GM10266 (cell line): ENCODE results near the gene CACNA2D1.

Experiments used
- DNase-seq: peaks from one replicate; pipeline ENCODE4 v3.0.0; 2012; ENCODE audit errors: extremely low spot score
- CTCF ChIP-seq: IDR thresholded peaks from 2 replicates; pipeline ENCODE4 v1.5.1; 2012; ENCODE audit warnings: mild to moderate bottlenecking, low read depth; ENCODE audit not compliant: control insufficient read depth, insufficient read depth; ENCODE audit errors: missing control alignments

The CACNA2D1 gene

GRCh38 chr7:82210416-82211184, 233.0 kb downstream of the CACNA2D1 start:
- DNase-seq: no peak
- TF ChIP-seq CTCF: no peak

GRCh38 chr7:82209179-82209747, 234.3 kb downstream of the CACNA2D1 start:
- no peak for DNase-seq
- TF ChIP-seq CTCF: no peak

GRCh38 chr7:82204694-82205093, 238.9 kb downstream of the CACNA2D1 start:
- no peak for TF ChIP-seq CTCF

GRCh38 chr7:82202965-82203364, 240.6 kb downstream of the CACNA2D1 start:
- TF ChIP-seq CTCF: no peak
- no peak for DNase-seq

More at GRCh38 chr7:82204694-82205093, 238.9 kb downstream of the CACNA2D1 start:
- DNase-seq: no peak

- DNase-seq: no peak
- TF ChIP-seq CTCF: no peak
These were observed 241.5 kb downstream of the CACNA2D1 start for GRCh38 chr7:82202107-82202506.

GRCh38 chr7:82200601-82201000, 243.0 kb downstream of the CACNA2D1 start:
- no peak for TF ChIP-seq CTCF
- DNase-seq: no peak

- no peak for TF ChIP-seq CTCF
- no peak for DNase-seq
These were observed 249.4 kb downstream of the CACNA2D1 start for GRCh38 chr7:82194016-82194643.
